Suppressor macrophage (primary cell): ENCODE measurements around the gene SETD4.
"Not testable (repeated sequence)": the region's sequence is repeated elsewhere in the genome, so short reads cannot be mapped to it uniquely, and the experiment has no call there.

Experiments used
- DNase-seq, 4 experiments: peaks; one replicate each; pipeline ENCODE4 v3.0.0-alpha.2; 2020 to 2022
- total RNA-seq, 17 experiments: gene quantifications; one replicate each; lab custom pipeline; 2026; ENCODE audit warnings: mixed read lengths in 6 of 17, inconsistent platforms in 3 of 17; lab: John Stamatoyannopoulos, UW

SETD4 gene
- total RNA-seq = 5.5 to 19.4 (median 9.8) reads per million in 17 experiments

GRCh38 chr21:36060159-36060921, at the start of gene SETD4:
SETD4 (minus strand) TSS chr21:36060526; CDS start chr21:36058888, 1,638 bp downstream.
- DNase-seq = peak; percentile 97 to 98 (median 98)

- no peak for DNase-seq
These were observed 49.5 kb upstream of the SETD4 start for GRCh38 chr21:36109868-36110267.

DNA sequence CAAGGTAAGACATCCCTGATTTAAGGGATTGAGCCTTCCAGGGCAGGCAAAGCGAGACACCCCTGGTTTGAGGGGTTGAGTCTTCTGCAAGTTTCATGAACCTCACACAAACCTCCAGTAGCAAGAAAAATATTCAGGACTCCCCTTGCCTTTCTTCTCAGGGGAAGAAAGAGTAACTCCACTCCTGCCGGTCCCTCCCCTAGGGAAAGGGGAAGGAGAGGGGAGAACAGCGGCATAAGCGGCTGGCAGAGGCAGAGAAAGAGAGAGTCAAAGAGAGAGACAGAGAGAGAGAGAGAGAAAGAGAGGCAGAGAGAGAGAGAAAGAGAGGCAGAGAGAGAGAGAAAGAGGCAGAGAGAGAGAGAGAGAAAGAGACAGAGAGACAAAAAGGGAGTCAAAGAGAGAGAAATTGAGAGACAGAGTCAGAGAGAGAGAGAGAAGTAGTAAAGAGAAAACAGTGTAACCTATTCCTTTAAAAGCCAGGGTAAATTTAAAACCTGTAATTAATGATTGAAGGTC, 45.1 kb upstream of the SETD4 start:
- DNase-seq = peak in 2 of 4 experiments; percentile 22 to 36

DNA sequence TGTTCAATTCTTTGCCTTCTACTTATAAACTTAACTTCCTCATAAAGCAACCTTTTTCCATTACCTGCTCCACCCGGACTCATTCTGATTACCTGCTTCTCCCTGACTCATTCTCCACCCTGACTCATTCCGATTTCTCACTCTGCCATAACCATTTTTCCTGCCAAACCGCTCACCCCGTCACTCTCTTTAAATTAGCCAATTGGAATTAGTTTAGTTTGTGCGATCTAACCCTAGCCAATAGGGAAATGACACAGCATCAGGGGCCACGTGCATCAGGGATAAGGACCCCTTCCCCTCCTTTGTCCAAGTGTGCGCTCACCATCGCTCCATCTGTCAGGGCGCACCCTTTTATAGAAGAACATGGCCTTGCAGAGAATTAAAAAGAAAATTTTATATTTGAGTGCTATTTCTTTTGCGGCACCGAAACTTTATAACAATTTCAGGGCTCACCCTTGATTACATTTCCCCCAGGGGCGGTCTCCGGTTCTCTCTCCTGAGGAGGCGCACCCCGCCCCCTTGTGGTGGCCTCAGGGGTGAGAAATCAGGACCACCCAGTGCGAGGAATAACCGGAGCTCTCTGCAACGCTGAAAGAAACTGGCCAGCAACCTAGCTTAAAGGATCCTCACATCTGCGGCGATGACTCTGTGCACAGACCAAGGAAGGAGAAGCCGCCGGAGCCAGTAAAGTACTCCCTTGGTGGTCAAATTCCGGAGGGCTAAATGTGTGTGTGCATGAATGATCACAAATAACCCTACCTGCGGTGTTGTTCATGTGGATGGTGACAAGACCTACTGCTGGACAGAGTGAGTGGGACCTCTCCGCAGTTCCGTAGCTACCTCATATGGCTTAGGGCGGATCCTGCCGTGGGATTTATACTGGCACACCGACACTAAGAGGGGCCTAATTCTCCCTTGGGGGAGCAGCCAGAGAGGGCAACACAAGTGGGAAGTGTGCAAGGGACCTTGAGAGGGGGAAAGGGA, 44.3 kb upstream of the SETD4 start:
- DNase-seq = peak; percentile 28 to 78 (median 47)

- no peak for DNase-seq
These were observed 43.1 kb upstream of the SETD4 start for GRCh38 chr21:36103434-36103833.

GRCh38 chr21:36100971-36101641, 40.8 kb upstream of the SETD4 start:
- DNase-seq = no peak

- DNase-seq = not testable (repeated sequence)
These were observed 39.4 kb upstream of the SETD4 start for GRCh38 chr21:36099695-36100211.

- DNase-seq = no peak
These were observed 38.7 kb upstream of the SETD4 start for GRCh38 chr21:36099000-36099399.

- DNase-seq = no peak
These were observed 37.8 kb upstream of the SETD4 start for GRCh38 chr21:36098182-36098532.

- peak in 1 of 4 experiments; percentile 37 for DNase-seq
These were observed 37.3 kb upstream of the SETD4 start for GRCh38 chr21:36097427-36098181.

GRCh38 chr21:36096398-36097290, 36.3 kb upstream of the SETD4 start:
- DNase-seq = no peak

DNA sequence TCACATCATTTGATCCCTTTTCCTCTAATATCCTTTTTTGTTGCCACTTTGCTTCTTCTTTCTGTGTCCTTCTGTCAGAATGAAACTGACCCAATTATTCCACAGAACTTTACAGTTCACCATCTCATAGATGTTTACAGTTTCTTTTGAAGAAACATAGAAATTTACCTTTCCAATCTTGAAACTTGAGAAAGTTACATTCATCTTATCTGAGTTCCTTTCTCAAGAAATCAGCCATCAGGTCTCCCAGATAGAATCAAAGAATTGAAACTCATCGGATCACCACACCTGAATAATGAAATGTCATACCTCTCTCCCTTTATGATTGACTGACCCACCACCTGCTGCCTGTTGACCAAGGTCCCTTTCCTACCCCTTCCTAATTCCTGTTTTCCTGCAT, 33.2 kb upstream of the SETD4 start:
- no peak for DNase-seq

DNA sequence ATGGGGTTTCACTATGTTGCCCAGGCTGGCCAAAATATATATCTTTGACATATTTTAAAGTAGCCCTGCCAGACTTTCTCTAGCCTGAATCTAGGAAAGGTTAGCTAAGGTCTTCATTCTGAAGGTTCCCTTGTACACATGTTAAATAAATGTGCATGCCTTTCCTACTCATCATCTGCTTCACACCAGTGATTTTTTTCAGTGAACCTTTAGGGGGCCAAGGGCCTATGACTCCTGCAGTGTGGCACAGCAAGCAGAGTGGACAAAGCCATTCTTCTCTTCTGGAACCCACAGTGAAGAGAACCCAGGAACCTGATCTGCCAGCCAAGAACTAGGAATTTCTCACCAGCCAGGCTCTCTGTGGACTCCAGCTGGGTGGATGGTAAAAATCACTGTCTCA, 32.4 kb upstream of the SETD4 start:
- DNase-seq = no peak

DNA sequence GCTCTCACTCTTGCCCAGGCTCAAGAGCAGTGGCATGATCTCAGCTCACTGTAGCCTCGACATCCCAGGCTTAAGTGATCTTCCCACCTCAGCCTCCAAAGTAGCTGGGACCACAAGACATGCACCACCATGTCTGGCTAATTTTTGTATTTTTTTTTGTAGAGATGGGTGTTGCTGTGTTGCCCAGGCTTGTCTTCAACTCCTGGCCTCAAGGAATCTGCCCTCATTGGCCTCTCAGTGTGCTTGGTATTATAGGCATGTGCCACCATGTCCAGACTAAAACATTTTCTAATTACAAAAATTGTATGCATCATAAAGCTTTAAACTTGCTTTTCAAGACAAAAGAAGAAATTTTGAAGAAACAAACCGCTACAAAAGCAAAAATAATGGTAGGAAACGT, 29.6 kb upstream of the SETD4 start:
- DNase-seq = no peak

DNA sequence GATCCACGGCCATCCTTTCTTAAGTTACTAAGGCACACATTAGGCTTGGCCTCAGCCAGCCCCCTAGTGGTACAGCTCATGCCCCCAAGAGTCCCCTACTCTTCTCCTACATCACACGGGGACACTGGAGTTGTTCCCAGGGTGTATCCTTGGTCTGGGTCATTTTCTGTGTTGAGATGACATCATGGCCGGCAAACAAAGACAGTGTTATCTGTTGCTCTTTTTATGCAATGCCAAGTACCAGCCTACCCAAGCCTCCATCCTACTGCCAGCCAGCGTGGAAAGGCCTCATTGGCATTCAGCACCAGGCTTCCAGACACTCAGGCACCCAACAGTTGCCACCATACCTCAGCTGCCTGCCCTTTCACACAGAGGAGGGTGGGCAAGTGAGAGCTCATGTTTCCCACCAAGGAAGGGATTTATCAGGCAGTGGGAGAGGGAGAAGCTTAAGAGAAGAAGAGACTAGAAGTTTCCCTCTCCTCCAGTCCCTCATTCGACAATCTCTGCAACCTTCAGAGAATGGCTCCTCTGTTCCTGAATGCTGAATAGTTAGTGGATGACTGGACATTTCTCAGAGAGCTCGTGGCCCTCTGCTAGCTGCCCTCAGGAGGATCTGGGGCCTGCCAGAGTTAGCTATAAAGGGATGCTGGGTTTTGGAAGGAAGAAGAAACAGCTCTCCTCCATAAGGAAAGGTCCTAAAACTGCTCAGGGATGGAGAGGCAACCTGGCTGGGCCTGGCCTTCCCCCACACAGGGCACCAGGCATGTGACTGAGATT, 27.2 kb upstream of the SETD4 start:
- DNase-seq = no peak

- no peak for DNase-seq
These were observed 21.9 kb upstream of the SETD4 start for GRCh38 chr21:36082237-36082664.

DNA sequence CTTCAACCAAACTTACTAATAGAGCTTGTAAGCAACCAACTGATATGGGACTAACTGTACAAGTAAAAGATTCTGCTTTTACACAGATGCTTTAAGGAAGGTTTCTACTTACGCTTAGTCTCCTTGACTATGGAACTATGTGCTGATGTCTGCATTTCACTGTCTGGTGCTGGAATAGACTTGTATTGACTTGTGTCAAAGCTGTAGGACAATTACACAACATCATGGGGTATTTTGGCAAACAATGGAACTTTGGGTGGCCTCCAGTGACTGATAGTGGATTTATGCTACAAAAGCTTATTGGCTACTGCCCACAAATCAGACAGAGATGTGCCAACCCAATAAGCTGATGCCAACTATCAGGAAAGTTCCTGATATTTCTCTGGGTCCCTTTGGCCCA, 20.1 kb upstream of the SETD4 start:
- no peak for DNase-seq

GRCh38 chr21:36079671-36080070, 19.3 kb upstream of the SETD4 start:
- no peak for DNase-seq

GRCh38 chr21:36079010-36079649, 18.8 kb upstream of the SETD4 start:
- peak; percentile 61 to 83 (median 74) for DNase-seq
